Measurements from ENCODE around the gene RASSF3. TPM values are rescaled to one million over a fixed set of nuclear protein-coding genes. Genes with fewer than 3 reads are reported as not detected.
A peak's percentile ranks its signal among the peaks of the same experiment; 100 is the strongest.
"Not testable (repeated sequence)": the region's sequence is repeated elsewhere in the genome, so short reads cannot be mapped to it uniquely, and the experiment has no call there.

The RASSF3 gene
- total RNA-seq, 2 donors from 2014 or later = 52.6 to 90.3 TPM

DNA sequence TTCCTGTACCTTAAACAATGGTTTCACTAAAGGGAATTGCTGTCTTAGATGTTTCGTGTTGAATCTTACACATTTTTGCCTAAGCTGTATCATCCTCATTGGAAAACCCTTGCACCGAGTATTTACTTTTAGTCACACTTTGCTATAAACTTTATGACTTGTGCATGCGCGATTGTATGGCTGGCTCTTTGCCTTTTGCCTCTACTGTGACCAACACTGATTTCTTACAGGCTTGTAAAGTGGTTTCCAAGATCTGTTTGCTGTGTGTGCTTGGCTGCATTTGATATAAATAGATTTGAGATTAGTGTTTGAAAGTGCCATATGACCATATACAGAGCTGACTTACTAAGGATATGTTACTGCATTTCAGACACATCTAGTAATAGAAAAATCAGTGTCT is 40.5 kb downstream of the RASSF3 start:
- no peak overlapping the region for H3K9ac ChIP-seq (ENCODE audit: low read depth in 2 of 2, low read length in 2 of 2)
- H3K27ac ChIP-seq = peak overlapping the region; percentile 45
- H3K4me1 ChIP-seq = no peaks in the 10 kb centered on the region
- H3K9me3 ChIP-seq = no peaks in the 10 kb centered on the region
- TF ChIP-seq, protein P1, sequence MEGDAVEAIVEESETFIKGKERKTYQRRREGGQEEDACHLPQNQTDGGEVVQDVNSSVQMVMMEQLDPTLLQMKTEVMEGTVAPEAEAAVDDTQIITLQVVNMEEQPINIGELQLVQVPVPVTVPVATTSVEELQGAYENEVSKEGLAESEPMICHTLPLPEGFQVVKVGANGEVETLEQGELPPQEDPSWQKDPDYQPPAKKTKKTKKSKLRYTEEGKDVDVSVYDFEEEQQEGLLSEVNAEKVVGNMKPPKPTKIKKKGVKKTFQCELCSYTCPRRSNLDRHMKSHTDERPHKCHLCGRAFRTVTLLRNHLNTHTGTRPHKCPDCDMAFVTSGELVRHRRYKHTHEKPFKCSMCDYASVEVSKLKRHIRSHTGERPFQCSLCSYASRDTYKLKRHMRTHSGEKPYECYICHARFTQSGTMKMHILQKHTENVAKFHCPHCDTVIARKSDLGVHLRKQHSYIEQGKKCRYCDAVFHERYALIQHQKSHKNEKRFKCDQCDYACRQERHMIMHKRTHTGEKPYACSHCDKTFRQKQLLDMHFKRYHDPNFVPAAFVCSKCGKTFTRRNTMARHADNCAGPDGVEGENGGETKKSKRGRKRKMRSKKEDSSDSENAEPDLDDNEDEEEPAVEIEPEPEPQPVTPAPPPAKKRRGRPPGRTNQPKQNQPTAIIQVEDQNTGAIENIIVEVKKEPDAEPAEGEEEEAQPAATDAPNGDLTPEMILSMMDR (IDR thresholded peaks at IDR 0.05) = no peak
- no peaks in the 10 kb centered on the region for H3K27me3 ChIP-seq
- H3K4me3 ChIP-seq = no peak overlapping the region
- H3K36me3 ChIP-seq = no peaks in the 10 kb centered on the region
- peak; percentile 83 for DNase-seq
- intact Hi-C loops (cut with DNase I) = no loop called here

DNA sequence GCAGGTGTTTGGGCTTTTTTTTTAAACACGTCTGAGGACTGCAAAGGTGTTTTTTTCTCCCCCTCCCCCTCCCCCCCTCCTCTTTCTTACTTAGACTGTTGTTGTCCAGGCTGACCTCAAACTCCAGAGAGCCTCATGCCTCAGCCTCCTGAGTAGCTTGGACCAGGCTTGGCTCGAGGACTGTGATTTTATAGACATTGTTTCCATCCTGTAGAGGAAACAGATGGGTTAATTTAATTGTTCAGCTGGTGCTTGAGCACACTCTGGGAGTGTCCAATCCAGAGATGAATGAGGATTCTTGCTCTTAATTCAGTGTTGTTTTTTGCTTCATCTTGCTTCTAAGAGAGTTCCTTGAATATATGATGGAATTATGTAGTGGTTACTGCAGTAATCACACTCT is 42.1 kb downstream of the RASSF3 start:
- Histone ChIP-seq H3K9me3 (no peaks in the 10 kb centered on the region), H3K4me3 (no peak overlapping the region), H3K9ac (ENCODE audit: low read depth in 2 of 2, low read length in 2 of 2) (no peak overlapping the region), H3K27me3 (no peaks in the 10 kb centered on the region), H3K4me1 (no peaks in the 10 kb centered on the region), H3K27ac (no peak overlapping the region), H3K36me3 (no peaks in the 10 kb centered on the region)
- intact Hi-C loops (cut with DNase I) = no loop called here
- TF ChIP-seq, protein P1 (IDR thresholded peaks at IDR 0.05) = no peak
- no peak for DNase-seq

DNA sequence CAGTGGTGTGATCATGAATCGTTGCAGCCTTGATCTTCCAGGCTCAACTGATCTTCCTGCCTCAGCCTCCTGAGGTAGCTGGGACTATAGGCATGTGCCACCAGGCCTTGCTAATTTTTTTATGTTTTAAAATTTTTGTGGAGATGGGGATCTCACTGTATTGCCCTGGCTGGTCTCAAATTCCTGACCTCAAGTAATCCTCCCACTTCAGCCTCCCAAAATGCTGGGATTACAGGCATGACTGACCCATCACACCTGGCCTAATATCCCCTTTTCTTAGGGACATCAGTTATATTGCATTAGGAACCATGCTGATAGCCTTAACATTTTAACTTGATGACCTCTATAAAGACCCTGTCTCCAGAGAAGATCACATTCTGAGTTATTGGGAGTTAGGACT is 42.8 kb downstream of the RASSF3 start:
- intact Hi-C loops (cut with DNase I) = no loop called here
- TF ChIP-seq, protein P1 (IDR thresholded peaks at IDR 0.05) = no peak
- no peak overlapping the region for H3K27ac ChIP-seq

DNA sequence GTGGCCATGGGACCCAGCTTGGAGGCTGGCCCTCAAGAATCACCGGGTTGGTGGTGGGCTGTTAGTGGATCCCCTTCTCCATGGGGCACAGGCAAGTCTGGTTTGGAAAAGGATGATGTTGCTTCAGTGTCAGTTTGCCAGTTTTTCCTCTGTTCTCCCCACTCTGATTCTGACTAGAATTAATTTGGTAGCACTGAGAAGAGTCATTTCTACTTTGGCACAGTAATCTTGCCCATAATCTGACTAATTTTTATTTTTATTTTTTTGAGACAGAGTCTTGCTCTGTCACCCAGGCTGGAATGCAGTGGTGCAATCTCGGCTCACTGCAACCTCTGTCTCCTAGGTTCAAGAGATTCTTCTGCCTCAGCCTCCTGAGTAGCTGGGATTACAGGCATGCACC is 43.6 kb downstream of the RASSF3 start:
- H3K27ac ChIP-seq; intact Hi-C loops (cut with DNase I); DNase-seq; H3K36me3 ChIP-seq; H3K9ac ChIP-seq (ENCODE audit: low read depth in 2 of 2, low read length in 2 of 2); H3K4me3 ChIP-seq; H3K27me3 ChIP-seq; H3K4me1 ChIP-seq; H3K9me3 ChIP-seq: not testable (repeated sequence)

More for the DNA sequence above, 42.8 kb downstream of the RASSF3 start:
- Histone ChIP-seq H3K9me3 (no peaks in the 10 kb centered on the region), H3K4me3 (no peak overlapping the region), H3K36me3 (no peaks in the 10 kb centered on the region), H3K4me1 (no peaks in the 10 kb centered on the region), H3K27me3 (no peaks in the 10 kb centered on the region), H3K9ac (ENCODE audit: low read depth in 2 of 2, low read length in 2 of 2) (no peak overlapping the region)
- DNase-seq = no peak

DNA sequence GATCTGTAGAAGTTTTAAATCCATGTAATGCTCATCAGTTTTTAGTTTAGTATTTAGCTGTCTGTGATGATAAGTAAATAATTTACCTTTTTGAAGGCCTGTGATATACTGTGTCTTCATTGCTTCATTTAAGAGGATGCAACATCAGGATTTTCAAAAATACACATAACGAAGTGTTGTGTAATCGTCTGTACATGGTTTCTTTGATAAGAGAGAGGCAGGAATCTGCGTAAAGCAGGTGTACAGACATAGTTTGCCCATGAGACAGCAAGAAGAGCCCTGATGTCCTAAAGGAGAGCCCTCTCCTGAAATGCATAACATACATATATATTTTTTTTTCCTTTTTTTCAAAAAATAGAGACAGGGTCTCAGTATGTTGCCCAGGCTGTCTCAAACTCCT is 44.8 kb downstream of the RASSF3 start:
- intact Hi-C loops (cut with DNase I) = no loop called here
- Histone ChIP-seq H3K4me1 (peaks cover 12% of the 10 kb centered on the region), H3K9me3 (no peaks in the 10 kb centered on the region), H3K4me3 (no peak overlapping the region), H3K27me3 (no peaks in the 10 kb centered on the region), H3K36me3 (no peaks in the 10 kb centered on the region), H3K27ac (no peak overlapping the region), H3K9ac (ENCODE audit: low read depth in 2 of 2, low read length in 2 of 2) (no peak overlapping the region)
- no peak for DNase-seq
- TF ChIP-seq, protein P1 (IDR thresholded peaks at IDR 0.05) = no peak

DNA sequence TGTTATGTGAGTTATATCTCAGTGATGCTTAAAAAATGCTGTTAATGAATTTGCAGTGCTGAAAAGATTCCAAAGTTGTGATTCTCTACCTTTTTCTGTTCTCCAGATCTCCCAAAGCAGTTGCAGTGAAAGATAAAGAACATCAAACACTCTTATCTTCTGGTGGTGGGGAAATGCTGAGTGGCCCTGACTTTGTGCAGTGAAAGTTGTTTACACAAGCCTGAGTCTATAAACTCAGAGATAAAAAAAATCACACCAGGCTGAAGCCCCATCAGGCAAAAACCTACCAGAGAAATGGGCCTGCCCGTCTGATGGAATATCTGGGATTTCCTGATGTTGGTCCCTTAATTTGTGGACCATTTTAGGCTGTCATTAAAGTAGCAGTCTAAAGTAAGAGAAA is 46.1 kb downstream of the RASSF3 start:
- H3K27me3 ChIP-seq = no peaks in the 10 kb centered on the region
- TF ChIP-seq, protein P1 (IDR thresholded peaks at IDR 0.05) = no peak
- no peaks in the 10 kb centered on the region for H3K9me3 ChIP-seq
- H3K27ac ChIP-seq = no peak overlapping the region
- intact Hi-C loops (cut with DNase I) = no loop called here
- no peaks in the 10 kb centered on the region for H3K36me3 ChIP-seq
- peak; percentile 49 for DNase-seq
- H3K4me1 ChIP-seq = peaks cover 12% of the 10 kb centered on the region
- no peak overlapping the region for H3K9ac ChIP-seq (ENCODE audit: low read depth in 2 of 2, low read length in 2 of 2)
- no peak overlapping the region for H3K4me3 ChIP-seq
